ENCODE data around the gene IRF1. TPM values are rescaled to one million over a fixed set of nuclear protein-coding genes. Genes with fewer than 3 reads are reported as not detected.
A peak's percentile ranks its signal among the peaks of the same experiment; 100 is the strongest.

The IRF1 gene
- total and polyA plus RNA-seq, 4 donors = 32.9 to 141 (median 68.5) TPM

- ATAC-seq (ENCODE audit: insufficient read depth, low FRiP score) (no peak), DNase-seq (no peak)
- peaks cover 2 to 31% (median 9%) of the 10 kb centered on the region in 5 donors for H3K4me1 ChIP-seq (ENCODE audit: control insufficient read depth in 5 of 5, insufficient read depth in 5 of 5, low read length in 5 of 5)
- TF ChIP-seq, protein P1, sequence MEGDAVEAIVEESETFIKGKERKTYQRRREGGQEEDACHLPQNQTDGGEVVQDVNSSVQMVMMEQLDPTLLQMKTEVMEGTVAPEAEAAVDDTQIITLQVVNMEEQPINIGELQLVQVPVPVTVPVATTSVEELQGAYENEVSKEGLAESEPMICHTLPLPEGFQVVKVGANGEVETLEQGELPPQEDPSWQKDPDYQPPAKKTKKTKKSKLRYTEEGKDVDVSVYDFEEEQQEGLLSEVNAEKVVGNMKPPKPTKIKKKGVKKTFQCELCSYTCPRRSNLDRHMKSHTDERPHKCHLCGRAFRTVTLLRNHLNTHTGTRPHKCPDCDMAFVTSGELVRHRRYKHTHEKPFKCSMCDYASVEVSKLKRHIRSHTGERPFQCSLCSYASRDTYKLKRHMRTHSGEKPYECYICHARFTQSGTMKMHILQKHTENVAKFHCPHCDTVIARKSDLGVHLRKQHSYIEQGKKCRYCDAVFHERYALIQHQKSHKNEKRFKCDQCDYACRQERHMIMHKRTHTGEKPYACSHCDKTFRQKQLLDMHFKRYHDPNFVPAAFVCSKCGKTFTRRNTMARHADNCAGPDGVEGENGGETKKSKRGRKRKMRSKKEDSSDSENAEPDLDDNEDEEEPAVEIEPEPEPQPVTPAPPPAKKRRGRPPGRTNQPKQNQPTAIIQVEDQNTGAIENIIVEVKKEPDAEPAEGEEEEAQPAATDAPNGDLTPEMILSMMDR (IDR thresholded peaks at IDR 0.05; ENCODE audit: control extremely low read depth, extremely low read depth) = no peak
- H3K4me3 ChIP-seq = no peak overlapping the region
- H3K9me3 ChIP-seq (ENCODE audit: control insufficient read depth in 4 of 4, insufficient read depth in 3 of 4, low read length in 3 of 4) = no peaks in the 10 kb centered on the region
- no peaks in the 10 kb centered on the region for H3K27me3 ChIP-seq (ENCODE audit: control insufficient read depth in 3 of 3, insufficient read depth in 3 of 3, low read length in 2 of 3)
- H3K36me3 ChIP-seq (ENCODE audit: control insufficient read depth in 4 of 4, insufficient read depth in 4 of 4, low read length in 4 of 4) = no peaks in the 10 kb centered on the region
- peak overlapping the region in 1 of 2 donors; percentile 99 for H3K27ac ChIP-seq (ENCODE audit: low read depth in 1 of 2, low read length in 1 of 2)
- H3K9ac ChIP-seq (ENCODE audit: insufficient read depth in 1 of 2, low read length in 2 of 2) = peak overlapping the region in 1 of 2 donors; percentile 11
- WGBS, 2 donors = 72 to 78% methylated on average over 4 of the region's 4 CpGs
Measured at GRCh38 chr5:132501629-132501956, 11.0 kb upstream of the IRF1 start.

- WGBS, 2 donors = 25 to 44% methylated on average over 6 of the region's 6 CpGs
- Histone ChIP-seq H3K4me3 (no peak overlapping the region), H3K9me3 (ENCODE audit: control insufficient read depth in 4 of 4, insufficient read depth in 3 of 4, low read length in 3 of 4) (no peaks in the 10 kb centered on the region), H3K36me3 (ENCODE audit: control insufficient read depth in 4 of 4, insufficient read depth in 4 of 4, low read length in 4 of 4) (no peaks in the 10 kb centered on the region), H3K4me1 (ENCODE audit: control insufficient read depth in 5 of 5, insufficient read depth in 5 of 5, low read length in 5 of 5) (peaks cover 2 to 31% (median 9%) of the 10 kb centered on the region in 5 donors), H3K27me3 (ENCODE audit: control insufficient read depth in 3 of 3, insufficient read depth in 3 of 3, low read length in 2 of 3) (no peaks in the 10 kb centered on the region), H3K9ac (ENCODE audit: insufficient read depth in 1 of 2, low read length in 2 of 2) (peak overlapping the region in 1 of 2 donors; percentile 11), H3K27ac (ENCODE audit: low read depth in 1 of 2, low read length in 1 of 2) (peak overlapping the region in 1 of 2 donors; percentile 99)
- DNase-seq (peak; percentile 64 to 71 (median 65)), ATAC-seq (ENCODE audit: insufficient read depth, low FRiP score) (no peak)
- TF ChIP-seq, protein P1 (IDR thresholded peaks at IDR 0.05; ENCODE audit: control extremely low read depth, extremely low read depth) = peak; percentile 78
Measured at GRCh38 chr5:132500931-132501628, 10.5 kb upstream of the IRF1 start.

DNA sequence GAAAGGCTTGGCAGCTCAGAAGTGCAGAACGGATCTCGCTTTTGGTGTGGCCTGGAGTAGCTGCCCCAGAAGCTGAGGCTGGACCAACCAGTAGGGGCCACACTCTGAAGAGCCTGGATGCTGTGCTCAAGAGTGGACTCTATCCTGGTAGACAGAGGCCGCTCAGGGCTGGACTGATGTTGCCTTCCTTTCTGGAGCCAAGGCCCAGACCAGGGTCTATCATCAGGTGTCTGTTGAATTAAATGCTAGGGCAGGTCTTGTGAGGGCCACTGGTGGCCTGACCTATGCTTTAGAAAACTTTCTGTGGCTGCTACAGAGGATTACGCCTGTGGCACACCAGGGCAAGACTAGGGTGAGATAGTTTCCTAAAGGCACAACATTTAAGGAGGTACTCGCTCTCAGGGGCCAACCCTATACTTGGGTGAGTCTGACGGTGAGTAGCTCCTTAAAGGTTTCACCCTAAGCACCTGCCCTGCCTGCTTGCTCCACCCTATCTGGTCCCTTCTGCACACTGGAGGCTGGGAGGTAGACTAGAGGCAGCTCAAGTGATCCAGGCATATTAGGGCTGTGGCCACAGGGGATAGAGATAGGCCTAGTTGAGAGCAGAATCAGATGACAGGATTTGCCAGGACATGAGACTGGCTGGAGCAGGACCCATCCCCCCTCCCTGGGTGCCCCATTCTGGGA, 9.8 kb upstream of the IRF1 start:
- H3K27me3 ChIP-seq (ENCODE audit: control insufficient read depth in 3 of 3, insufficient read depth in 3 of 3, low read length in 2 of 3) = no peaks in the 10 kb centered on the region
- ATAC-seq (ENCODE audit: insufficient read depth, low FRiP score) (no peak), DNase-seq (peak in 1 of 3 donors; percentile 5)
- H3K27ac ChIP-seq (ENCODE audit: low read depth in 1 of 2, low read length in 1 of 2) = peak overlapping the region in 1 of 2 donors; percentile 99
- no peak overlapping the region for H3K4me3 ChIP-seq
- no peak overlapping the region for H3K9ac ChIP-seq (ENCODE audit: insufficient read depth in 1 of 2, low read length in 2 of 2)
- TF ChIP-seq, protein P1 (IDR thresholded peaks at IDR 0.05; ENCODE audit: control extremely low read depth, extremely low read depth) = no peak
- no peaks in the 10 kb centered on the region for H3K9me3 ChIP-seq (ENCODE audit: control insufficient read depth in 4 of 4, insufficient read depth in 3 of 4, low read length in 3 of 4)
- no peaks in the 10 kb centered on the region for H3K36me3 ChIP-seq (ENCODE audit: control insufficient read depth in 4 of 4, insufficient read depth in 4 of 4, low read length in 4 of 4)
- 93 to 96% methylated on average over 6 of the region's 6 CpGs for WGBS, 2 donors
- H3K4me1 ChIP-seq (ENCODE audit: control insufficient read depth in 5 of 5, insufficient read depth in 5 of 5, low read length in 5 of 5) = peaks cover 0 to 31% (median 6%) of the 10 kb centered on the region in 5 donors

Measured in lung (tissue), 12 donors.